Islet precursor cell (in vitro differentiated cells): ENCODE data around the gene FAM24B.
"Not testable (repeated sequence)": the region's sequence is repeated elsewhere in the genome, so short reads cannot be mapped to it uniquely, and the experiment has no call there.

Experiments
- DNase-seq: peaks from one replicate; pipeline ENCODE4 v3.0.0-alpha.2; 2018

Gene FAM24B

GRCh38 chr10:122879339-122880273 is at the start of gene FAM24B:
Gene FAM24B (minus strand): TSS chr10:122879581. CDS start chr10:122850515, 29,066 bp downstream.
- peak; percentile 67 for DNase-seq

DNA sequence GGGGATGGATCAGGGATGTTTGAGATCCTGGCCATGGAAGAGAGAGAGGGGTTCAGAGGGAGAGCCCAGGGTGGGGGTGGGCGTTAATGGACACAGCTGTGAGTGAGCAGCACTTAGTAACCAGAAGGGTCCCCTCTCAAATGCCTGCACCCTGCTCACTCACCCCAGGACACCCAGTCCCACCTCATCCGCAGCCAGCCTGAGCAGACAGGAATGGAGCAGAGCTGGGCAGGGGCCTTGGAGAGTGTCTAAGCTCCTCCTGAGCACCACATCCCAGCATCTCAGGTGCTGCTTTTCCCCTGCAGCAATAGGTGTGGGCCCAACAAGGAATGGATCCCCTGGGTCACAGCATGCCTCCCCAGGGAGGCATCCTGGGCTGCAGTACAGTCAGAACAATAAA is 36.3 kb upstream of the FAM24B start:
- no peak for DNase-seq

GRCh38 chr10:122911889-122912484 is 32.6 kb upstream of the FAM24B start:
- DNase-seq: peak; percentile 88

GRCh38 chr10:122910310-122910709 is 30.9 kb upstream of the FAM24B start, which contains the start of gene FAM24A:
Gene FAM24A (plus strand): TSS chr10:122910610. CDS start chr10:122911635, 1,025 bp downstream.
- DNase-seq: no peak

DNA sequence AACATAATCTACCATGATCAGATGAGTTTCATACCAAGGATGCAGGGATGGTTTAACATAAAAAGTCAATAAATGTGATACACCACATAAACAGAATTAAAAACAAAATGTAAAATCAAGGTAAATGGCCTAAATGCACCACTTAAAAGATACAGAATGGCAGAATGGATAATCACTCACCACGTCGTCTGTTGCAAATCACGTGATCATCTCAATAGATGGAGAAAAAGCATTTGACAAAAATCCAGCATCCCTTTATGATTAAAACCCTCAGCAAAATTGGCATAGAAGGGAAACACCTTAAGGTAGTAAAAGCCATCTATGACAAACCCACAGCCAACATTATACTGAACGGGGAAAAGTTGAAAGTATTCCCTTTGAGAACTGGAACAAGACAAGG is 24.5 kb upstream of the FAM24B start:
- not testable (repeated sequence) for DNase-seq

GRCh38 chr10:122894261-122894944 is 15.0 kb upstream of the FAM24B start:
- DNase-seq: no peak

DNA sequence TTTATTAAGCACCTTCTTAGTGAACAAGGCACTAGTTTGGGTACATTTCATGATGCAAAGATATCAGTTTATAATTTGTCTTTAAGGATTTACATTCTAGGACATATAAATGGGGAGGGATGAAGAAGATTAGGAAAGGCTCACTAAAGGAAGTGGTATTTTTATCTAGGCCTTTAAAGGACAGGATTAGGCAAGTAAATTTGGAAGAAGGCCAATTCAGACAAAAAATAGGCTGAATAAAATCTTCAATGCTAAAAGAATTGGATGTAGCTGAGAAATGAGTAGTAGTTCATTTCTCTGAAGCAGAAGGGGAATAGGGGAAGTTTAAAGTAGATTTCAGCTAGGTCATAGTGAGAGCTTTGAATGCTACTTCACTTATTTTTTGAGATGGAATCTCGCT is 4.8 kb upstream of the FAM24B start:
- no peak for DNase-seq

DNA sequence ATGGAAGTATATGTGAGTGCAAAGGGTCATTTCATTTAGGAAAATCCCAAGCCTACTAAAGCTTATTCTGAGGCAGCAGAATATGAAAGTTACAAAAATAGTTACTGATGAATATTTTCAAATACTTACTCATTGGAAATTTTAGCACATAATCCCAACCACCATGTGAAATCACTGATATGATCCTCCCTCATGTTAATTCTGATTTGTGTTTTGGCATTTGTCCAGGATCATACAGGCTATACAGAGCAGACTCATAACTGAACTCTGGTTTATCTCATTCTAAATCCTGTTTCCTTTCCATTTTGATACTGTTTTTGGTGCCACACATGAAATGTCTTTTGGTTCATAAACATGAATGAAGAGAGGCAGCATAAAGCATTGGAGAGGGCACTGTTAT is 3.4 kb upstream of the FAM24B start:
- DNase-seq: no peak

GRCh38 chr10:122878799-122879338 is 512 bp downstream of the FAM24B start:
- no peak for DNase-seq

GRCh38 chr10:122877264-122877663 is 2.1 kb downstream of the FAM24B start:
- no peak for DNase-seq

GRCh38 chr10:122876467-122876855 is 2.9 kb downstream of the FAM24B start:
- no peak for DNase-seq

- DNase-seq: no peak
These were observed 3.4 kb downstream of the FAM24B start for GRCh38 chr10:122875843-122876466.

DNA sequence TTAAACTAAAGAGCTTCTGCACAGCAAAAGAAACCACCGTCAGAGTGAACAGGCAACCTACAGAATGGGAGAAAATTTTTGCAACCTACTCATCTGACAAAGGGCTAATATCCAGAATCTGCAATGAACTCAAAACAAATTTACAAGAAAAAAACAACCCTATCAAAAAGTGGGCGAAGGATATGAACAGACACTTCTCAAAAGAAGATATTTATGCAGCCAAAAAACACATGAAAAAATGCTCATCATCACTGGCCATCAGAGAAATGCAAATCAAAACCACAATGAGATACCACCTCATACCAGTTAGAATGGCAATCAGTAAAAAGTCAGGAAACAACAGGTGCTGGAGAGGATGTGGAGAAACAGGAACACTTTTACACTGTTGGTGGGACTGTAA is 7.4 kb downstream of the FAM24B start:
- DNase-seq: not testable (repeated sequence)

- not testable (repeated sequence) for DNase-seq
These were observed 10.6 kb downstream of the FAM24B start for GRCh38 chr10:122868768-122869167.

DNA sequence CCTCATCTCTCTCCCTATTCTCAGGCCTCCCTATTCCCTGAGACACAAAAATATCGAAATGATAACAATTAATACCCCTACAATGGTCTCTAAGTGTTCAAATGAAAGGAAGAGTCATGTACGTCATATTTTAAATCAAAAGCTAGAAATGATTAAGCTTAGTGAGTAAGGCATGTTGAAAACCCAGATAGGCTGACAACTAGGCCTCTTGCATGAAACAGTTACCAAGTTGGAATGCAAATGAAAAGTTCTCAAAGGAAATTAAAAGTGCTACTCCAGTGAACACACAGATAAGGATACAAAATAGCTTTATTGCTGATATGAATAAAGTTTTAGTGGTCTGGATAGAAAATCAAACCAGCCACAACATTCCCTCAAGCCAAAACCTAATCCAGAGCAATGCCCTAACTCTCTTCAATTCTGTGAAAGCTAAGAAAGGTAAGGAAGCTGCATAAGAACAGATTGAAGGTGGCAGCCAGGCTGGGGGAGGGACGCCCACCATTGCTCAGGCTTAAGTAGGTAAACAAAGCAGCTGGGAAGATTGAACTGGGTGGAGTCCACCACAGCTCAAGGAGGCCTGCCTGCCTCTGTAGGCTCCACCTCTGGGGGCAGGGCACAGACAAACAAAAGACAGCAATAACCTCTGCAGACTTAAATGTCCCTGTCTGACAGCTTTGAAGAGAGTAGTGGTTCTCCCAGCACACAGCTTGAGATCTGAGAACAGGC is 12.5 kb downstream of the FAM24B start:
- not testable (repeated sequence) for DNase-seq

DNA sequence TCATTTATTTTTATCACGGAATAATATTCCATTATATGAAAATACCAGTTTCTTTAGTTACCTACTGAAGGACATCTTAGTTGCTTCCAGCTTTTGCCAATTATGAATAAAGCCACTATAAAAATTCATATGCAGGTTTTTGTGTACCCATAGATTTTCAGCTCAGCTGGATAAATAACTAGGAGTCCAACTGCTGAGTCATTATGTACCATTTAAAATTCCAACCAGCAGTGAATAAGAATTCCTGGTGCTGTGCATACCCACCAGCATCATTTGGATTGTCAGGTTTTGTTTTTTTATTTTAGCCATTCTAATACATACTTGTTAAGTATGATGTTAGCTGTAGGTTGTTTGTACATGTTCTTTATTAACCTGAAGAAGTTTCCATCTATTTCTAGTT is 14.5 kb downstream of the FAM24B start:
- no peak for DNase-seq

DNA sequence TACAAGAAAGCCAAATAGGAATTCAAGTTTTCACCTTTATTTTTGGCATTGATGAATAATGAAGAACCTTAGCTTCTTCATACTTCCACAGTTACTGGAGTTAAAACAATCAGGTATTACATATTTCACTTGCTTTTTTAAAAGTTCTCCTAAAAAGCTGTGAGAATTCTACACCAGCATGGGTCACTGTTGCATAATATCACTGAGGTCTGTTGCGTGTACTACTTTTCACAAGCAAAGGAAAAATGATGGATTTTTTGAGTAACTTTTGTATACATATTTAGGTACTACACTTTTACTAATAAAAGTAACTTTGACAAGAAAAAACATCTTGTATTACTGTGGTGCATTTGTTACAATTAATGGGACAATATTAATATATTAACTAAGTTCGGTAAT is 15.2 kb downstream of the FAM24B start:
- no peak for DNase-seq

GRCh38 chr10:122863216-122864193 is 15.9 kb downstream of the FAM24B start:
- DNase-seq: no peak

- no peak for DNase-seq
These were observed 17.6 kb downstream of the FAM24B start for GRCh38 chr10:122861711-122862161.

DNA sequence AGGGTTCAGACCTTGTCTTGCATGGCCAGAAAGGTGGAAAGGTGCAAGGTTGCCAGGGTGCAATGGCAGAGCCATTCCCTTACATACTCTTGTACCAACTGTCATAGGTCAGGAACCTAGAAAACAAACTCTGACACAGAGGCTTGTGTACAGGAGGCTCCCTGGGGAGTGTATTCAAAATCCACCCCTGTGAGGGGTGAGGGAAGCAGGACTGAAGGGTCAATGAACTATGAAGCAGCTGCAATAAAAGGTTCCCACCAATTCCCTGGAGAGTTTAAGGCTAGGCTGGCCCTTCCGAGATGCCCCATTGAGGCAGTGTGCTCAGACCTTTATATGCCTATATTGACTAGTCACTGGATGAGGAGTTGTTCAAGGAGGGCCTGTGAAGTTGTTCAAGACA is 19.9 kb downstream of the FAM24B start:
- DNase-seq: no peak

DNA sequence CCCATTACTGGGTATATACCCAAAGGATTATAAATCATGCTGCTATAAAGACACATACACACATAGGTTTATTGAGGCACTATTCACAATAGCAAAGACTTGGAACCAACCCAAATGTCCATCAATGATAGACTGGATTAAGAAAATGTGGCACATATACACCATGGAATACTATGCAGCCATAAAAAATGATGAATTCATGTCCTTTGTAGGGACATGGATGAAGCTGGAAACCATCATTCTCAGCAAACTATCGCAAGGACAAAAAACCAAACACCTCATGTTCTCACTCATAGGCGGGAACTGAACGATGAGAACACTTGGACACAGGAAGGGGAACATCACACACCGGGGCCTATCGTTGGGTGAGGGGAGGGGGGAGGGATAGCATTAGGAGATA is 21.3 kb downstream of the FAM24B start:
- DNase-seq: not testable (repeated sequence)
